GM12801 (cell line): Measurements from ENCODE around the gene APP.

Experiments used
- TF ChIP-seq, protein P1 (sequence below): IDR thresholded peaks from one replicate; pipeline ENCODE4 v1.5.1; 2011; ENCODE audit warnings: control low read depth; ENCODE audit not compliant: insufficient read length; ENCODE audit errors: extremely low read depth

Gene APP

GRCh38 chr21:26147535-26147934 lies 23.0 kb downstream of the APP start:
- TF ChIP-seq, protein P1, sequence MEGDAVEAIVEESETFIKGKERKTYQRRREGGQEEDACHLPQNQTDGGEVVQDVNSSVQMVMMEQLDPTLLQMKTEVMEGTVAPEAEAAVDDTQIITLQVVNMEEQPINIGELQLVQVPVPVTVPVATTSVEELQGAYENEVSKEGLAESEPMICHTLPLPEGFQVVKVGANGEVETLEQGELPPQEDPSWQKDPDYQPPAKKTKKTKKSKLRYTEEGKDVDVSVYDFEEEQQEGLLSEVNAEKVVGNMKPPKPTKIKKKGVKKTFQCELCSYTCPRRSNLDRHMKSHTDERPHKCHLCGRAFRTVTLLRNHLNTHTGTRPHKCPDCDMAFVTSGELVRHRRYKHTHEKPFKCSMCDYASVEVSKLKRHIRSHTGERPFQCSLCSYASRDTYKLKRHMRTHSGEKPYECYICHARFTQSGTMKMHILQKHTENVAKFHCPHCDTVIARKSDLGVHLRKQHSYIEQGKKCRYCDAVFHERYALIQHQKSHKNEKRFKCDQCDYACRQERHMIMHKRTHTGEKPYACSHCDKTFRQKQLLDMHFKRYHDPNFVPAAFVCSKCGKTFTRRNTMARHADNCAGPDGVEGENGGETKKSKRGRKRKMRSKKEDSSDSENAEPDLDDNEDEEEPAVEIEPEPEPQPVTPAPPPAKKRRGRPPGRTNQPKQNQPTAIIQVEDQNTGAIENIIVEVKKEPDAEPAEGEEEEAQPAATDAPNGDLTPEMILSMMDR, result no peak

GRCh38 chr21:26146681-26147080 lies 23.9 kb downstream of the APP start:
- TF ChIP-seq, protein P1, result no peak

DNA sequence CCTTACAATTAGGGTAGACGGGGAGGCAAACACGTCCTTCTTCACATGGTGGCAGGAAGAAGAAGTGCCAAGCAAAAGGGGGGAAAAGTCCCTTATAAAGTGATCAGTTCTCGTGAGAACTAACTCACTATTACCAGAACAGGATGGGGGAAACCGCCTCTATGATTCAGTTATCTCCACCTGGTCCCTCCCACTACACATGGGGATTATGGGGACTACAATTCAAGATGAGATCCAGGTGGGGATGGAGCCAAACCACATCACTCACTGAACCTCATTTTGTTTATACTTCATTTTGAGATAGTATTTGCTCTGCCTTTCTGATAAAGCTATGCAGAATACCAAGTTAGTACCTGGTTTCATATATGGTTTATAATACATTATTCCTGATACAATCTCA lies 26.5 kb downstream of the APP start:
- TF ChIP-seq, protein P1, result no peak

GRCh38 chr21:26142363-26142762 lies 28.2 kb downstream of the APP start:
- TF ChIP-seq, protein P1, result no peak

DNA sequence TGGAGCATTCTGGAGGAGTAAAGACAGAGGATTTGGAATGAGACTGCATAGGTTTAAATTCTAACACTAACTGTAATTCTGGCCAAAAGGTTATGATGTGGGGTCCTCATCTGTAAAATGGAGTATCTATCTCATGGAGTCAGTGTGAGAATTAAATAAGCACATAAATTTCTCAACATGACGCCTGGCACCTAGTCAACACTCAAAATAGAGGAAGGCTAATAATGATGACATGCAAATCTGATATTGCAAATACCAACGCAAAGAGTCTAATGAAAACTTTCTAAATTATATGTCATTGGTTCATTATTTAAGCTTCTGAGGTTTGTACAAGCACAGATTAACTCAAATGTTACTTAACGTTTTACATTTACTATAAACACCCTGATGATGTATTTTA lies 29.6 kb downstream of the APP start:
- TF ChIP-seq, protein P1, result no peak

DNA sequence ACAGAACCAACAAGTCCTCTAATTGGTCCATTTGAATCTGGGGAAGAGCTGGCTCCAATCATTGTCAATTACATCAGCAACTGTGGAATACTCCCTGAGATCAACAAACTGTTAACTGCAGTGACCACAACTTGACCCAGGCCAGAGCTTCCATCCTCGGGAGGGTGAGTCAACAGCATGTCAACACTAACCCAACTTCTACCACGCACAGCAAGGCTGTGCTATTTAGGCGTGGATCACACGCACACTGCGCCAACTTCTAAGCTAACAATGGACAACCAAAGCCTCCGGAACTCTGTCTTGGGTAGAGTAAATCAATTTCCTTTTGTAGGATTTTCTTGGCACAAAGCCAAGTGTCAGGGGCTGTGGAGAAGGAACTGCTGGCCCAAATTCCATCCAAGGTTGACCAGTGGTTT lies 30.4 kb downstream of the APP start:
- TF ChIP-seq, protein P1, result no peak

DNA sequence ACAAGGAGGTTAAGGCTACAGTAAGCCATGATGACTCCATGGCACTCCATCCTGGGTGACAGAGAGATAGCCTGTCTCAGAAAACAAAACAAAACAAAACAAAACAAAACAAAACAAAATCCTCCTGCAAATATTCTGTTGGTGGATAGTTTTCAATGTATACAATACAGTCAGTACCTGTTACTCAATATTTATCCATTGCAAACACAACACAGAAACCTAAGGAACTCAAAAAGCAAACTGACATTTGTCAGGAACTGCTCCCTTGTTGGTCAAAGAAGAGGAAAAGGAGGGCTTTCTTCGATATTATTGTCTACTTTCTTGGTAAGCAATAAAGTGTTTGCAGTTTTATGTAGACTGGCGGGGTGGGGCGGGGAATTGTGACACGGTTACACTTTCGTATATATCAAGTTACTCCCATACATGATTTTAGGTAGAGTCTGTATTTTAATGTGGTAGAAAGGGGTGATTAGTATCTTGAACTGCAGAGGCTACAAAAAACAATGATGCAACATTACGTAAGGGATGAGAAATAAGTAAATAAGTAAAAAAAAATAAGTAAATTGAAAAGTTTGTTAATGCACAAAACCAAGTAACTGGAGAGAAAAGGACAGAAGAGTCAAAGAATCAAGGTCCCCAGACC lies 31.8 kb downstream of the APP start:
- TF ChIP-seq, protein P1, result no peak
